Ureter (tissue), 1 donor: ENCODE measurements around the gene FAH. TPM values are rescaled to one million over a fixed set of nuclear protein-coding genes. Genes with fewer than 3 reads are reported as not detected.

ENCODE experiments used
- total RNA-seq: library from RNA; stranded (reverse); gene quantifications from one replicate; pipeline ENCODE4 v1.2.4, GENCODE V29; 2023
- donor health status: DM: yes; HTN: yes; CAD: no.

Gene FAH
- total RNA-seq, 1 donor from 2014 or later: 34.9 TPM

Other genes starting within 250 kb of the FAH start
- 0.83 TPM for gene BCL2A1, start 181.8 kb upstream of the FAH start, total RNA-seq
- gene ZFAND6, start 93.3 kb upstream of the FAH start, total RNA-seq: 99.5 TPM
- gene CTXND1, start 99.2 kb downstream of the FAH start, total RNA-seq: 2.5 TPM